Measurements from ENCODE around the gene NPHS1.
A peak's percentile ranks its signal among the peaks of the same experiment; 100 is the strongest.

The NPHS1 gene

DNA sequence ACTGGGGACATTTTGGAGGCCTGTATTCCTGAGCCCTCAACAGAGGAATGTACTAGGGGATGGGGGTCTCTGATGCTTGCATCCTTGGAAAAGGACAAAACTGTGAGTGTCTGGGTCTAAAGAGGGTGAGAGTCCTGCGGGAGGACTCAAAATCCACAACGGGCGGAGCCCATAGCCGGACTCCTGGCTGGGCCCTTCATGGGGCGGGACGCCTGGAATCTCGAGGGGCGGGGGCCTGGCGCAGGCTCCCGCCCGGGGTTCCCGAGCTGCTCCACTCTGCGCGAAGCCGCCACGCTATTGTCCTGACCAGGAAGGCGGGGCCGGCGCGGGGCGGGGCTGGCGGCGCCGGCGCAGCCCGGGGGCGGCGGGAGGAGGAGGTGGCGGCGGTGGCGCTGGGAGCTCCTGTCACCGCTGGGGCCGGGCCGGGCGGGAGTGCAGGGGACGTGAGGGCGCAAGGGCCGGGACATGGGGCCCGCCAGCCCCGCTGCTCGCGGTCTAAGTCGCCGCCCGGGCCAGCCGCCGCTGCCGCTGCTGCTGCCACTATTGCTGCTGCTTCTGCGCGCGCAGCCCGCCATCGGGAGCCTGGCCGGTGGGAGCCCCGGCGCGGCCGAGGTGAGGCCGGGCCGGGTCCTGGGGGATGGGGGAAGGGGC, 16.0 kb upstream of the NPHS1 start, which contains the start of gene APLP1 (continued):
- TF ChIP-seq ZSCAN23 (tag by site-specific recombination; IDR thresholded peaks at IDR 0.05) = no peak
- TF ChIP-seq ZNF266 (tag by site-specific recombination; IDR thresholded peaks at IDR 0.05; ENCODE audit: low read depth) = no peak
- TF ChIP-seq, protein P1, sequence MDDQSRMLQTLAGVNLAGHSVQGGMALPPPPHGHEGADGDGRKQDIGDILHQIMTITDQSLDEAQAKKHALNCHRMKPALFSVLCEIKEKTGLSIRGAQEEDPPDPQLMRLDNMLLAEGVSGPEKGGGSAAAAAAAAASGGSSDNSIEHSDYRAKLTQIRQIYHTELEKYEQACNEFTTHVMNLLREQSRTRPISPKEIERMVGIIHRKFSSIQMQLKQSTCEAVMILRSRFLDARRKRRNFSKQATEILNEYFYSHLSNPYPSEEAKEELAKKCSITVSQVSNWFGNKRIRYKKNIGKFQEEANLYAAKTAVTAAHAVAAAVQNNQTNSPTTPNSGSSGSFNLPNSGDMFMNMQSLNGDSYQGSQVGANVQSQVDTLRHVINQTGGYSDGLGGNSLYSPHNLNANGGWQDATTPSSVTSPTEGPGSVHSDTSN (CRISPR knock-in tag; IDR thresholded peaks at IDR 0.05) = no peak
- TF ChIP-seq KLF9 (tag by site-specific recombination; IDR thresholded peaks at IDR 0.05; ENCODE audit: low read depth) = peak; percentile 47; the same call in 1 of the 2 replicates
- TF ChIP-seq ZNF707 (tag by site-specific recombination; IDR thresholded peaks at IDR 0.05) = no peak
- TF ChIP-seq ZNF335 (tag by site-specific recombination; conservative IDR thresholded peaks at IDR 0.05) = peak; percentile 87
- peak; percentile 50 for TF ChIP-seq ZNF394 (tag by site-specific recombination; IDR thresholded peaks at IDR 0.05; ENCODE audit: borderline replicate concordance)
- TF ChIP-seq, protein P2, sequence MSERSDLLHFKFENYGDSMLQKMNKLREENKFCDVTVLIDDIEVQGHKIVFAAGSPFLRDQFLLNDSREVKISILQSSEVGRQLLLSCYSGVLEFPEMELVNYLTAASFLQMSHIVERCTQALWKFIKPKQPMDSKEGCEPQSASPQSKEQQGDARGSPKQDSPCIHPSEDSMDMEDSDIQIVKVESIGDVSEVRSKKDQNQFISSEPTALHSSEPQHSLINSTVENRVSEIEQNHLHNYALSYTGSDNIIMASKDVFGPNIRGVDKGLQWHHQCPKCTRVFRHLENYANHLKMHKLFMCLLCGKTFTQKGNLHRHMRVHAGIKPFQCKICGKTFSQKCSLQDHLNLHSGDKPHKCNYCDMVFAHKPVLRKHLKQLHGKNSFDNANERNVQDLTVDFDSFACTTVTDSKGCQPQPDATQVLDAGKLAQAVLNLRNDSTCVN (tag by site-specific recombination; optimal IDR thresholded peaks at IDR 0.05) = peak; percentile 52
- peak; percentile 69; the same call in 1 of the 2 replicates for TF ChIP-seq ZNF16 (tag by site-specific recombination; IDR thresholded peaks at IDR 0.05; ENCODE audit: low read depth)
- TF ChIP-seq ZNF544 (tag by site-specific recombination; IDR thresholded peaks at IDR 0.05) = no peak
- peak; percentile 27; the same call in 1 of the 2 replicates for TF ChIP-seq ZBTB17 (tag by site-specific recombination; IDR thresholded peaks at IDR 0.05)
- peak; percentile 48 for TF ChIP-seq IKZF3 (tag by site-specific recombination; IDR thresholded peaks at IDR 0.05)
- TF ChIP-seq, protein P3, sequence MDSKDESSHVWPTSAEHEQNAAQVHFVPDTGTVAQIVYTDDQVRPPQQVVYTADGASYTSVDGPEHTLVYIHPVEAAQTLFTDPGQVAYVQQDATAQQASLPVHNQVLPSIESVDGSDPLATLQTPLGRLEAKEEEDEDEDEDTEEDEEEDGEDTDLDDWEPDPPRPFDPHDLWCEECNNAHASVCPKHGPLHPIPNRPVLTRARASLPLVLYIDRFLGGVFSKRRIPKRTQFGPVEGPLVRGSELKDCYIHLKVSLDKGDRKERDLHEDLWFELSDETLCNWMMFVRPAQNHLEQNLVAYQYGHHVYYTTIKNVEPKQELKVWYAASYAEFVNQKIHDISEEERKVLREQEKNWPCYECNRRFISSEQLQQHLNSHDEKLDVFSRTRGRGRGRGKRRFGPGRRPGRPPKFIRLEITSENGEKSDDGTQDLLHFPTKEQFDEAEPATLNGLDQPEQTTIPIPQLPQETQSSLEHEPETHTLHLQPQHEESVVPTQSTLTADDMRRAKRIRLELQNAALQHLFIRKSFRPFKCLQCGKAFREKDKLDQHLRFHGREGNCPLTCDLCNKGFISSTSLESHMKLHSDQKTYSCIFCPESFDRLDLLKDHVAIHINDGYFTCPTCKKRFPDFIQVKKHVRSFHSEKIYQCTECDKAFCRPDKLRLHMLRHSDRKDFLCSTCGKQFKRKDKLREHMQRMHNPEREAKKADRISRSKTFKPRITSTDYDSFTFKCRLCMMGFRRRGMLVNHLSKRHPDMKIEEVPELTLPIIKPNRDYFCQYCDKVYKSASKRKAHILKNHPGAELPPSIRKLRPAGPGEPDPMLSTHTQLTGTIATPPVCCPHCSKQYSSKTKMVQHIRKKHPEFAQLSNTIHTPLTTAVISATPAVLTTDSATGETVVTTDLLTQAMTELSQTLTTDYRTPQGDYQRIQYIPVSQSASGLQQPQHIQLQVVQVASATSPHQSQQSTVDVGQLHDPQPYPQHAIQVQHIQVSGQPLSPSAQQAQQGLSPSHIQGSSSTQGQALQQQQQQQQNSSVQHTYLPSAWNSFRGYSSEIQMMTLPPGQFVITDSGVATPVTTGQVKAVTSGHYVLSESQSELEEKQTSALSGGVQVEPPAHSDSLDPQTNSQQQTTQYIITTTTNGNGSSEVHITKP (tag by site-specific recombination; IDR thresholded peaks at IDR 0.05) = peak; percentile 39; the same call in 1 of the 2 replicates
- TF ChIP-seq ZFP69B (tag by site-specific recombination; IDR thresholded peaks at IDR 0.05) = peak; percentile 30; the same call in 1 of the 2 replicates
- no peak for TF ChIP-seq ZNF529 (tag by site-specific recombination; IDR thresholded peaks at IDR 0.05; ENCODE audit: insufficient replicate concordance)

DNA sequence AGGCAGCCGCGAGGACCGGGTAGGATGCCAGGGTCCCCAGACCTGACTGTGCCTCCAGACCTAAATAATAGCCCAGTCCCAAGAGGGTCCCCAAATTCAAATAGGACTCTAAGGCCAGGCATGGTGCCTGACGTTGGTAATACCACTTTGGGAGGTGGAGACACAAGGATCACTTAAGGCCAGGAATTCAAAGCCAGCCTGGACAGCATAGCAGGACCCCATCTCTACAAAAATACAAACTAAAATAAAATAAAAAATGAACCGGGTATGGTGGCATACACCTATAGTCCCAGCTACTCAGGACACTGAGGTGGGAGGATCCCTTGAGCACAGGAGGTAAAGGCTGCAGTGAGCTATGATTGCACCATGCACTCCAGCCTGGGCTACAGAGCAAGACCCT, 10.7 kb upstream of the NPHS1 start:
- ChIA-PET CTCF (interaction anchor here (0.6 to 1.2 kb wide), 5 partner anchors 10 to 68 kb away, joined by 3 to 5 read pairs (median 4); no protein-coding TSS in a partner anchor), POLR2A (no interaction called here)
- no peaks in the 10 kb centered on the region; the same call in 1 of the 2 replicates for H3K4me1 ChIP-seq (ENCODE audit: control insufficient read depth, insufficient read depth, low read length)
- H3K4me3 ChIP-seq (ENCODE audit: low read depth, low read length) = no peak overlapping the region
- TF ChIP-seq ZBTB48 (tag by site-specific recombination; IDR thresholded peaks at IDR 0.05) (no peak), ZNF121 (tag by site-specific recombination; IDR thresholded peaks at IDR 0.05) (peak; percentile 95), ZNF146 (tag by site-specific recombination; IDR thresholded peaks at IDR 0.05) (no peak)
- no peak overlapping the region for H3K27ac ChIP-seq (ENCODE audit: extremely low read depth, low read depth, low read length)
- no peaks in the 10 kb centered on the region for H3K9me3 ChIP-seq (ENCODE audit: control insufficient read depth, insufficient read depth, low read depth, low read length)
- no peaks in the 10 kb centered on the region for H3K36me3 ChIP-seq (ENCODE audit: control insufficient read depth in 2 of 2, insufficient read depth in 1 of 2, low read length in 2 of 2)

All from HEK293 (cell line).